Measurements from ENCODE around the gene CAMK2B. TPM values are rescaled to one million over a fixed set of nuclear protein-coding genes. Genes with fewer than 3 reads are reported as not detected.

CAMK2B gene
- polyA plus RNA-seq, 1 donor (not counting 4 experiments of a cell fraction or from before 2014, with no cell fraction given), result 0.25 TPM

DNA sequence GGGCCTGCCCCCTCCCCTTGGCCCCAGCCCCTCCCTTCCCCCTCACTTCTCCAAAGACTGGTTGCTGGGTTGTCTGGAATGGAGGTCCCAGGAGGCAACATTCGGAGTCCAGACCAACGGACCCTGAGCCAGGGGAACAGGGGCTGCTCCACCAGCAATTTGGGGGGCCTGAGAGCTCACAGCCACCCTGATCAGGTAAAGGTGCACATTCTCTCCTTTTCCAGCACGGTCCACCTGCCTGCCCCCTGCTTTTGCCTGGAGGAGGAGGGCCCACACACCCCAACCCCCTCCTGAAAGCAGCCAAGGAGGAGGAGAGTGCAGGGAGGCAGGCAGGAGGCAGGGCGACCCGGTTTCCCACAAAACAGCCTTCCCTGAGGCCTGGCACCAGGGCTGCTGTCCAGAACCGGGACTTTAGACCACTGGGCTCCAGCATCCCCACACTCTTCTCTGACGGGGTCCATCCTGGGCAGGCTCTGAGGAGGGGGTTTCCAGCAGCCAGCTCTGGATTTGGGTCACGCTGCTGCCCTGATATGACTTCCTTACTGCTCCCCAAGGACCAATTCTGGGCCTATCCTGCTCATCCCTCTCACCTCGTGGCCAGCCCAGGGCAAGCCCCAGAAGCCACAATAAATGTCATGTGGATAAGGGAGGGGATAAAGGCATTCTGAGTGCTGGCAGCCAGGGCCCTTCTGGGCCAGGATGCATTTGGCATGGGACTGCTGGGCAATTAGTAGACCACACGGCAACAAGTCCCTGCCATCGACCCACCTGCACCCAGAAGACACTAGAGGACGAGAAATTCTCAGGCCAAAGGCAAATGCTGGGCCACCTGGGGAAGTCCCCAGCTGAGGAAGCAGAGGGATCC is 1.1 kb upstream of the CAMK2B start:
- H3K9ac ChIP-seq (ENCODE audit: control insufficient read depth, extremely low read depth, insufficient read depth, low read length), result no peak overlapping the region
- H3K4me3 ChIP-seq (ENCODE audit: control insufficient read depth in 2 of 3, extremely low read depth in 1 of 3, insufficient read depth in 2 of 3, low read depth in 1 of 3, low read length in 3 of 3), result no peak overlapping the region
- no peak overlapping the region for H2AFZ ChIP-seq (ENCODE audit: control insufficient read depth, low read length)
- H3K79me2 ChIP-seq (ENCODE audit: control insufficient read depth, insufficient read depth, low read length), result no peaks in the 10 kb centered on the region
- TF ChIP-seq, protein P1, sequence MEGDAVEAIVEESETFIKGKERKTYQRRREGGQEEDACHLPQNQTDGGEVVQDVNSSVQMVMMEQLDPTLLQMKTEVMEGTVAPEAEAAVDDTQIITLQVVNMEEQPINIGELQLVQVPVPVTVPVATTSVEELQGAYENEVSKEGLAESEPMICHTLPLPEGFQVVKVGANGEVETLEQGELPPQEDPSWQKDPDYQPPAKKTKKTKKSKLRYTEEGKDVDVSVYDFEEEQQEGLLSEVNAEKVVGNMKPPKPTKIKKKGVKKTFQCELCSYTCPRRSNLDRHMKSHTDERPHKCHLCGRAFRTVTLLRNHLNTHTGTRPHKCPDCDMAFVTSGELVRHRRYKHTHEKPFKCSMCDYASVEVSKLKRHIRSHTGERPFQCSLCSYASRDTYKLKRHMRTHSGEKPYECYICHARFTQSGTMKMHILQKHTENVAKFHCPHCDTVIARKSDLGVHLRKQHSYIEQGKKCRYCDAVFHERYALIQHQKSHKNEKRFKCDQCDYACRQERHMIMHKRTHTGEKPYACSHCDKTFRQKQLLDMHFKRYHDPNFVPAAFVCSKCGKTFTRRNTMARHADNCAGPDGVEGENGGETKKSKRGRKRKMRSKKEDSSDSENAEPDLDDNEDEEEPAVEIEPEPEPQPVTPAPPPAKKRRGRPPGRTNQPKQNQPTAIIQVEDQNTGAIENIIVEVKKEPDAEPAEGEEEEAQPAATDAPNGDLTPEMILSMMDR (optimal IDR thresholded peaks at IDR 0.05 in 1 of 3, IDR thresholded peaks at IDR 0.05 in 1 of 3, conservative IDR thresholded peaks at IDR 0.05 in 1 of 3; ENCODE audit: extremely low read depth in 1 of 3, insufficient read depth in 2 of 3, low read length in 3 of 3), result no peak
- TF ChIP-seq EZH2 (IDR thresholded peaks at IDR 0.05; ENCODE audit: low read length), result no peak
- peaks cover 40% of the 10 kb centered on the region for H3K27me3 ChIP-seq (ENCODE audit: control insufficient read depth, extremely low read depth, insufficient read depth, low read length)
- no peaks in the 10 kb centered on the region for H3K36me3 ChIP-seq (ENCODE audit: control insufficient read depth in 2 of 2, extremely low read depth in 1 of 2, insufficient read depth in 2 of 2, low read length in 2 of 2)
- FAIRE-seq (no peak), DNase-seq (ENCODE audit: low read depth, low spot score) (no peak)
- no peaks in the 10 kb centered on the region for H3K4me1 ChIP-seq (ENCODE audit: control insufficient read depth, extremely low read depth, insufficient read depth, low read length)
- H3K4me2 ChIP-seq (ENCODE audit: control insufficient read depth, extremely low read depth, insufficient read depth, low read depth, low read length), result no peak overlapping the region
- H3K27ac ChIP-seq (ENCODE audit: control insufficient read depth, insufficient read depth, low read length), result no peak overlapping the region
- no peaks in the 10 kb centered on the region for H3K9me3 ChIP-seq (ENCODE audit: control insufficient read depth, low read depth, low read length)
- H3K9me1 ChIP-seq (ENCODE audit: control insufficient read depth, extremely low read depth, insufficient read depth, low read length), result no peaks in the 10 kb centered on the region
- dilution Hi-C loops (cut with MboI; ENCODE audit: extremely low pct_ligation_motif_present, low sequenced_read_pairs), result no loop called here
- H4K20me1 ChIP-seq (ENCODE audit: control insufficient read depth, extremely low read depth, insufficient read depth, low read length), result no peaks in the 10 kb centered on the region

DNA sequence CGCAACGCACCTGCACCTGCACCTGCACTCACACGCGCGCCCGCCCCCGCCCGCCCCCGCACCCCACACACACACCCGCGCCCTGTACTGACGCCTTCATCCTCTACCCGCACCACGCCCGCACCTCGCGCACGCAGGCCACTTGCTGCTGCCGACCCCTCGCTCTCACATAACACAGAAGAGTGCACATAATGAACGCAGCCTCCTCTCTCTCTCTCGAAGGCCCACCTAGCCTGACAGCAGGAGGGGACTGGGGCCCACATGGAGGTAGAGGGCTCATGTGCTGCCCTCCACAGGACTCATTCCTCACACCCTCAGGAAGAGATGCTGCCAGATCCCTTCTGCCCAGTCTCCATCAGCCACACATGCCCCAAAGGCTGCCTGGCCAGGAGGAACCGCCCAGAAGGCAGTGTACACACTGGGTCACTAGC is 432 bp upstream of the CAMK2B start:
- H3K4me2 ChIP-seq (ENCODE audit: control insufficient read depth, extremely low read depth, insufficient read depth, low read depth, low read length), result no peak overlapping the region
- H2AFZ ChIP-seq (ENCODE audit: control insufficient read depth, low read length), result no peak overlapping the region
- FAIRE-seq (no peak), DNase-seq (ENCODE audit: low read depth, low spot score) (no peak)
- H3K9ac ChIP-seq (ENCODE audit: control insufficient read depth, extremely low read depth, insufficient read depth, low read length), result no peak overlapping the region
- peaks cover 40% of the 10 kb centered on the region for H3K27me3 ChIP-seq (ENCODE audit: control insufficient read depth, extremely low read depth, insufficient read depth, low read length)
- no peaks in the 10 kb centered on the region for H3K9me3 ChIP-seq (ENCODE audit: control insufficient read depth, low read depth, low read length)
- no peaks in the 10 kb centered on the region for H3K79me2 ChIP-seq (ENCODE audit: control insufficient read depth, insufficient read depth, low read length)
- dilution Hi-C loops (cut with MboI; ENCODE audit: extremely low pct_ligation_motif_present, low sequenced_read_pairs), result no loop called here
- TF ChIP-seq, protein P1 (optimal IDR thresholded peaks at IDR 0.05 in 1 of 3, IDR thresholded peaks at IDR 0.05 in 1 of 3, conservative IDR thresholded peaks at IDR 0.05 in 1 of 3; ENCODE audit: extremely low read depth in 1 of 3, insufficient read depth in 2 of 3, low read length in 3 of 3), result peak in 1 of 3 experiments; percentile 37
- peak; percentile 42 for TF ChIP-seq EZH2 (IDR thresholded peaks at IDR 0.05; ENCODE audit: low read length)
- no peaks in the 10 kb centered on the region for H3K9me1 ChIP-seq (ENCODE audit: control insufficient read depth, extremely low read depth, insufficient read depth, low read length)
- H3K4me1 ChIP-seq (ENCODE audit: control insufficient read depth, extremely low read depth, insufficient read depth, low read length), result no peaks in the 10 kb centered on the region
- H3K4me3 ChIP-seq (ENCODE audit: control insufficient read depth in 2 of 3, extremely low read depth in 1 of 3, insufficient read depth in 2 of 3, low read depth in 1 of 3, low read length in 3 of 3), result no peak overlapping the region
- H4K20me1 ChIP-seq (ENCODE audit: control insufficient read depth, extremely low read depth, insufficient read depth, low read length), result no peaks in the 10 kb centered on the region
- H3K36me3 ChIP-seq (ENCODE audit: control insufficient read depth in 2 of 2, extremely low read depth in 1 of 2, insufficient read depth in 2 of 2, low read length in 2 of 2), result no peaks in the 10 kb centered on the region
- no peak overlapping the region for H3K27ac ChIP-seq (ENCODE audit: control insufficient read depth, insufficient read depth, low read length)
